GM21717 (cell line): ENCODE measurements around the gene ABCA1.
A peak's percentile ranks its signal among the peaks of the same experiment; 100 is the strongest.
"Not testable (repeated sequence)": the region's sequence is repeated elsewhere in the genome, so short reads cannot be mapped to it uniquely, and the experiment has no call there.

Experiments used
- ATAC-seq: cut with Tn5 transposase; IDR thresholded peaks from one replicate; pipeline ENCODE4 v1.9.1; 2021; ENCODE audit warnings: mild to moderate bottlenecking, moderate library complexity; ENCODE audit not compliant: unreplicated experiment

Gene ABCA1, protein sequence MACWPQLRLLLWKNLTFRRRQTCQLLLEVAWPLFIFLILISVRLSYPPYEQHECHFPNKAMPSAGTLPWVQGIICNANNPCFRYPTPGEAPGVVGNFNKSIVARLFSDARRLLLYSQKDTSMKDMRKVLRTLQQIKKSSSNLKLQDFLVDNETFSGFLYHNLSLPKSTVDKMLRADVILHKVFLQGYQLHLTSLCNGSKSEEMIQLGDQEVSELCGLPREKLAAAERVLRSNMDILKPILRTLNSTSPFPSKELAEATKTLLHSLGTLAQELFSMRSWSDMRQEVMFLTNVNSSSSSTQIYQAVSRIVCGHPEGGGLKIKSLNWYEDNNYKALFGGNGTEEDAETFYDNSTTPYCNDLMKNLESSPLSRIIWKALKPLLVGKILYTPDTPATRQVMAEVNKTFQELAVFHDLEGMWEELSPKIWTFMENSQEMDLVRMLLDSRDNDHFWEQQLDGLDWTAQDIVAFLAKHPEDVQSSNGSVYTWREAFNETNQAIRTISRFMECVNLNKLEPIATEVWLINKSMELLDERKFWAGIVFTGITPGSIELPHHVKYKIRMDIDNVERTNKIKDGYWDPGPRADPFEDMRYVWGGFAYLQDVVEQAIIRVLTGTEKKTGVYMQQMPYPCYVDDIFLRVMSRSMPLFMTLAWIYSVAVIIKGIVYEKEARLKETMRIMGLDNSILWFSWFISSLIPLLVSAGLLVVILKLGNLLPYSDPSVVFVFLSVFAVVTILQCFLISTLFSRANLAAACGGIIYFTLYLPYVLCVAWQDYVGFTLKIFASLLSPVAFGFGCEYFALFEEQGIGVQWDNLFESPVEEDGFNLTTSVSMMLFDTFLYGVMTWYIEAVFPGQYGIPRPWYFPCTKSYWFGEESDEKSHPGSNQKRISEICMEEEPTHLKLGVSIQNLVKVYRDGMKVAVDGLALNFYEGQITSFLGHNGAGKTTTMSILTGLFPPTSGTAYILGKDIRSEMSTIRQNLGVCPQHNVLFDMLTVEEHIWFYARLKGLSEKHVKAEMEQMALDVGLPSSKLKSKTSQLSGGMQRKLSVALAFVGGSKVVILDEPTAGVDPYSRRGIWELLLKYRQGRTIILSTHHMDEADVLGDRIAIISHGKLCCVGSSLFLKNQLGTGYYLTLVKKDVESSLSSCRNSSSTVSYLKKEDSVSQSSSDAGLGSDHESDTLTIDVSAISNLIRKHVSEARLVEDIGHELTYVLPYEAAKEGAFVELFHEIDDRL (N-terminal part only)

GRCh38 chr9:104927912-104928740 lies at the start of gene ABCA1:
ABCA1 (minus strand) TSS chr9:104928155; CDS start chr9:104903679, 24,476 bp downstream.
- peak; percentile 40 for ATAC-seq

GRCh38 chr9:104977580-104977979 lies 49.6 kb upstream of the ABCA1 start:
- no peak for ATAC-seq

- ATAC-seq, result no peak
Measured at GRCh38 chr9:104977168-104977567, 49.2 kb upstream of the ABCA1 start.

- not testable (repeated sequence) for ATAC-seq
Measured at GRCh38 chr9:104975966-104976595, 48.1 kb upstream of the ABCA1 start.

DNA sequence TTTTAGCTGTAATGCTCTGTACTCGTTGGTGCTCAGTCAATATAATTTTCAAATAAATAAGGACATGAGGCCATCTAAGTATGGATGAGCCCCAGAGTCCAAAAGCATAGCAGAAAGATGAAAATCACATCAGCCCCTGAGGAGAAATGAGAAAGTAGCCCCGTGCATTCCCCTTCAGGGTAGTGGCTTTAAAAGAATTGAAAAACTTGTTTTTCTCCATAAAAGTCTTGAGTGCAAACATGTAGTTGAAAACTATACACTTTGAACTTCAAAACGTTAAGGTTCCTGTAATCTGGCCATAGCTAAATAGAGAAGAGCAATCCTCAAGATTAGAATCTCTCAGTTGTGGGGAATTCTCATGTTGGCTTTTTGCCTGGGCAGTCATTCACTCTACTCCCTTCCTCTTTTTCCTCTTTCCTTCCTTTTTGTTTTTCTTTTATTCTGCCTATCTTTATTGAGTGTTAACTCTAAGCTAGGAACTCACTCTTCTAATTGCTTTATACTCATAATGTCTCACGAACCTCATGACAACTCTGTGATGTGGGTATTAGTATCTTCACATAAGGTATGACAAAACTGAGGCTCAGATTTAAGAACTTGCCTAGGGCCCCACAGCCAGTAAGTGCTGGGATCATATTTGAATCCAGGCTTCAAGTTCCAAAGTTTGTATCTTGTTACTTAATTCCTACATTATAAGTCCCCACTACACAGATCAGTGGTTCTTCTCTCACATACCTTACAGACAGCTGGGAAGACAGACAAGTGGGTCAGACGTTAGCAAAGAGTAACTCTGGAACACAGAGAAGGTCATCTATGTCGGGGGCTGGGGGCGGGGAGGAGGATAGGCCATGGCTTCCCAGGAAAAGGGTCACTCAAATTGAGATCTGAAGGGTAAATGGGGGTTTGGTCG lies 46.4 kb upstream of the ABCA1 start:
- ATAC-seq, result no peak

- no peak for ATAC-seq
Measured at GRCh38 chr9:104972242-104972866, 44.4 kb upstream of the ABCA1 start.

- no peak for ATAC-seq
Measured at GRCh38 chr9:104971511-104971910, 43.6 kb upstream of the ABCA1 start.

DNA sequence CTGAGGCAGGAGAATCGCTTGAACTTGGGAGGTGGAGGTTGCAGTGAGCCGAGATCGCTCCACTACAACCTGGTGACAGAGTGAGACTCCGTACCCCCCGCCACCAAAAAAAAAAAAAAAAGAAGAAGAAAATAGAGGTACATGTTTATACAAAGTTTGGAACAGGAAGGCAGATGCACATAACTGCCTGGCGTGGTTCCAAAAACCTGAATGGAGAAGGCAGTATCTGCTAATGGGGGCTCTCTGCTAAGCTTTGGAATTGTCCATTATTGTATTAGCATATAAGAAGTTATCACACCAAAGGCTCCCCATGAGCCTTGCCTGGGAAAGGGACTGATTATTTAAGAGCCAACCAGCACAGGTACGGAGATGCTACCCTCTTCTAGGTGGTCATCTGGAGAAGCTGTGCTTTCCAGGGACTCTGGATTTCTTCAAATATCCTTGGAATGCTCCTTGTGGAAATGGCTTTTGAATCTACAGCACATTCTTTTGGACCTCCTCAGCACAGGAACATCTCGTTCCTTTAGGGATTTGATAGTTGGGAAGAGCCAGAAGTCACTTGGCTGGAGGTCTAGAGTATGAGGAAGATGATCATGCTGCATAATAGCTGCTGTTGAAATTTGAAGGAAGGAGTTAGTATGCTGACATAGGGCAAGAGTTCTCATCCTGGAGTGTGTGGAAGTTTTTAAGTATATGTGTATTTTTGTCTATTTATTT lies 42.5 kb upstream of the ABCA1 start:
- no peak for ATAC-seq

- ATAC-seq, result no peak
Measured at GRCh38 chr9:104969116-104969515, 41.2 kb upstream of the ABCA1 start.

DNA sequence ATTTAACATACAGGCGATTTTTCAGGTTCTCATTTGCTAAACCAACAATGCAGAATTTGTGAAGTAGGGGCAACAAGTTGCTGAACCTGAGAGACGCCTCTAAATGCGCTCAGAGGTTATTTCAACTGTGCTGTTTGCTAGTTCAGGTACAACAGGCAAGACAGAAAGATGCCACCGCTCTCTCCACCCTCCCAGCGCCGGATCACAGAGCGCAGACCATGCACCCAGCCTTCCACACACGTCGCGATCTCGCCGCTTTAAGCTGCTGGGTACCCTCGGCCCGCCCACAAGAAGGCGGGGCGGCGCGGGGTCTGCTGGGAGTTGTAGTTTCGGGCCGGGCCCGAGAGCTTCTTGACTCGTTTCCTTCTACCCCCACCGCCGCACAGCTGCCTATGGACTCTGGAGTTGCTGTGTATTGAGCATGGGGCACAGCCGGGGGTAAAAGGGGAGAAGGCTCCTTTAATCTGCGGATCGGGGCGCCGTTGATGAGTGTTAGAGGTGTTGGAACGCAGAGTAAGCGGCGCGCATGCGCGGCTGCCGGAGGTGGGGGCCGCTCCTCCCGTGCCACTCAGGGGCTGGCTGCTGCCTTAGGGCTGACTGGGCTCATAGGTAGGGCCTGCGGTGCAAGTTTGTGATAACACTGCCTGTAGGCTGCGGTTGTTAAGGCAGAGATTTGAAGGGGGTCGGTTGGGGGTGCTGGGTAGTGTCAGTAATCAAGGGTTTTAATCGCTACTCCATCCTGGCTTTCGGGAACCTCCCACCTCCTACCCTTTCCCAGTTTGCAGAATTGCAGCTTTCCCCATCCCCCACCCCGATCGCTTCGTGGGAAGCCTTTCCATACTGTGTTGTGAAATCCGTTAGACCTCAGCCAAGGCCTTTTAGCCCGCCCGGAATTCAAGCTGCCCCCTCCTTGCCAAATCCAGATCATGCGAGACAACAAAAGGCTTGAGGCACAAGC lies 40.3 kb upstream of the ABCA1 start:
- ATAC-seq, result peak; percentile 98

GRCh38 chr9:104963076-104963475 lies 35.1 kb upstream of the ABCA1 start:
- ATAC-seq, result no peak

DNA sequence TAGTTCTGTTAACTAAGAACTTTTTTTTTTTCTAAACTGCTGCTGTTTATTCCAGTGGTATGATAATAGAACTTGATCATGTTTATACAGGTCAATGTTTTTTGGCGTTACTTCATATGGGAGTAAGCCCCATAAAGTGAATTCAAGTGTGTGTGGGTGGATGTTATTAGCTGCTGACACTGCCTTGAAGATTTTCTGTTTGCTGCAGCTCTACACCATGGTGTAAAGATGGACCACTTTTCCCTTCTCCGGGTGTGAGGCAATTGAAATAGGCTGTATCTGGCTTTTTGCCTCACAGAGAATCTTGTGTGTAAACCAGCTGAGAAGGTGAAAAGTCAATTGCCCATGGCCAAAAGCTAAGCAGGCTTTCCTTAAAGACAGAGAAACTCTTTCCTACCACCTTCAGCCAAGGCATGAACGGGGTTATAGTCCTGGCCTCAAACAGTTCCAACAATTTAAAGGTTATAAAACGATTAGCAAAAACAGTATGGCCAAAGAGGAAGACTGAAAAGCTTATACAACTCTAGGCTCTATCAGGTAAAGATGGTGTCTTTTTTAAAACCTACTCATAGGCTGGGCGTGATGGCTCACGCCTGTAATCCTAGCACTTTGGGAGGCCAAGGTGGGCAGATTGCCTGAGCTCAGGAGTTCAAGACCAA lies 33.9 kb upstream of the ABCA1 start:
- ATAC-seq, result no peak

DNA sequence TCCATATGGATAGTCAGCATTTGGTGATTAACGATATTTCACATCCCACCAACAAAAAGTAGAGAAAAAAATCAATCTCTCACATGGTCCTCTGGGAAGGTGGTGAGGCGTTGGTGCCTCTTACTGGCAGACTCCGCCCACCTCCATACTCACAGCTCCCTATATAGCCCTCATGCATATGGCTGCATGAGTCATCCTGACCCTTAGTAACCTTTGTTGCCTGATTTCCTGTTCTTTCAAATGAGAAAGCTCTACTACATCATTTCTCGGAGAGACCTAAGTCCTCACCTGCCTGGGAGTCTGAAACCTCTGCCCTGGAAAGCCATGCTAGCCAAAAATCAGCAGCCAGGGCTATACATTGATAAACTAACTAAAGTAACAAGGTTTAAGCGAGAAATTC lies 33.3 kb upstream of the ABCA1 start:
- ATAC-seq, result peak; percentile 97

DNA sequence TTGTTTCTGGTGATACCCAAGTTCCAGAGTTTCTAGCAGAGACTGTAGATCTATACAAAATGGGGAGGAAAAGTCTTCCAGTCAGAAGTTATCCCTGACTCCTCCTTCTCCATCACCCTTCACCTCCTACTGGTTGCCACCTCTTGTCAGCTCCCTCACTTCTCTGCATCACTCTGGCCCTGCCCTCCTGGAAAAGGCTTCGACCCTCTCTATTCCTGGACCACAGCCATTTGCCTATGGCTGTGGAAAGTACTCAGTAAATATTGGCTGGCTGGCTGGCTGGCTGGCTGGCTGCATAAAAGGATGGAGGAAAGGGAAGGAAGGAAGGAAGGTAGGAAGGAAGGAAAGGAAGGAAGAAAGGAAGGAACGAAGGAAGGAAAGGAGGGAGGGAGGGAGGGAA lies 32.7 kb upstream of the ABCA1 start:
- ATAC-seq, result no peak

- no peak for ATAC-seq
Measured at GRCh38 chr9:104958751-104959150, 30.8 kb upstream of the ABCA1 start.

DNA sequence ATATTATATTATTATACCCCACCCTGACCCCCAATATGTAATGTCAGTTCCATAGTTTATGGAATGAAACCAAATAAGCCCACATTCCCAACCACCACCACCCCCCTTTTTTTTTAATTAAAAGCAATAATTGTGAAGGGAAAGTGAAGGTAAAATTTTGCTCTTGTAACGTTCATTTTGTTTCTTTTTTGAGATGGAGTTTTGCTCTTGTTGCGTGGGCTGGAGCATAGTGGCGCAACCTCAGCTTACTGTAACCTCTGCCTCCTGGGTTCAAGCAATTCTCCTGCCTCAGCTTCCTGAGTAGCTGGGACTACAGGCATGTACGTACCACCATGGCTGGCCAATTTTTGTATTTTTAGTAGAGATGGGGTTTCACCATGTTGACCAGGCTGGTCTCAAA lies 30.1 kb upstream of the ABCA1 start:
- not testable (repeated sequence) for ATAC-seq
